AG10803 (cell line): ENCODE results near the gene TSKS.

Experiments used
- DNase-seq: peaks from one replicate; pipeline ENCODE4 v3.0.0; 2010; ENCODE audit warnings: low read depth
- H3K4me3 ChIP-seq: 2 replicates; pipeline ENCODE4 v1.5.1; 2011; ENCODE audit warnings: mild to moderate bottlenecking, low read length, control low read depth
- TF ChIP-seq, protein P1 (sequence below): conservative IDR thresholded peaks from 2 replicates; pipeline ENCODE4 v1.5.1; 2011; ENCODE audit warnings: mild to moderate bottlenecking, low read length, control low read depth, inconsistent platforms

The TSKS gene

DNA sequence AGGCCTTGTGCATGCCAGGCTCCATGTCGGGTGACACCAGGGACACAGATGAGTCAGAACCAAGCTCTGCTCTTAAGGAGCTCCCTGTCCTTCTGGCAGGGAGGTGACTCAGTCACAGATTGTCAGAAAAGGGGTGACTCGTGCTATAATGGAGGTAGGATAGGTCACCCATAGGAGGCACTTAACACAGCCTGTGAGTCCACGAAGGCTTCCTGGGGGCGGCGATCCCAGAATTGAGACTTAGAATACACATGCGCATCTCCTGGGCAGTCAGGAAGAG is 30.4 kb upstream of the TSKS start:
- no peak overlapping the region for H3K4me3 ChIP-seq
- TF ChIP-seq, protein P1, sequence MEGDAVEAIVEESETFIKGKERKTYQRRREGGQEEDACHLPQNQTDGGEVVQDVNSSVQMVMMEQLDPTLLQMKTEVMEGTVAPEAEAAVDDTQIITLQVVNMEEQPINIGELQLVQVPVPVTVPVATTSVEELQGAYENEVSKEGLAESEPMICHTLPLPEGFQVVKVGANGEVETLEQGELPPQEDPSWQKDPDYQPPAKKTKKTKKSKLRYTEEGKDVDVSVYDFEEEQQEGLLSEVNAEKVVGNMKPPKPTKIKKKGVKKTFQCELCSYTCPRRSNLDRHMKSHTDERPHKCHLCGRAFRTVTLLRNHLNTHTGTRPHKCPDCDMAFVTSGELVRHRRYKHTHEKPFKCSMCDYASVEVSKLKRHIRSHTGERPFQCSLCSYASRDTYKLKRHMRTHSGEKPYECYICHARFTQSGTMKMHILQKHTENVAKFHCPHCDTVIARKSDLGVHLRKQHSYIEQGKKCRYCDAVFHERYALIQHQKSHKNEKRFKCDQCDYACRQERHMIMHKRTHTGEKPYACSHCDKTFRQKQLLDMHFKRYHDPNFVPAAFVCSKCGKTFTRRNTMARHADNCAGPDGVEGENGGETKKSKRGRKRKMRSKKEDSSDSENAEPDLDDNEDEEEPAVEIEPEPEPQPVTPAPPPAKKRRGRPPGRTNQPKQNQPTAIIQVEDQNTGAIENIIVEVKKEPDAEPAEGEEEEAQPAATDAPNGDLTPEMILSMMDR, result no peak
- peak; percentile 12 for DNase-seq

DNA sequence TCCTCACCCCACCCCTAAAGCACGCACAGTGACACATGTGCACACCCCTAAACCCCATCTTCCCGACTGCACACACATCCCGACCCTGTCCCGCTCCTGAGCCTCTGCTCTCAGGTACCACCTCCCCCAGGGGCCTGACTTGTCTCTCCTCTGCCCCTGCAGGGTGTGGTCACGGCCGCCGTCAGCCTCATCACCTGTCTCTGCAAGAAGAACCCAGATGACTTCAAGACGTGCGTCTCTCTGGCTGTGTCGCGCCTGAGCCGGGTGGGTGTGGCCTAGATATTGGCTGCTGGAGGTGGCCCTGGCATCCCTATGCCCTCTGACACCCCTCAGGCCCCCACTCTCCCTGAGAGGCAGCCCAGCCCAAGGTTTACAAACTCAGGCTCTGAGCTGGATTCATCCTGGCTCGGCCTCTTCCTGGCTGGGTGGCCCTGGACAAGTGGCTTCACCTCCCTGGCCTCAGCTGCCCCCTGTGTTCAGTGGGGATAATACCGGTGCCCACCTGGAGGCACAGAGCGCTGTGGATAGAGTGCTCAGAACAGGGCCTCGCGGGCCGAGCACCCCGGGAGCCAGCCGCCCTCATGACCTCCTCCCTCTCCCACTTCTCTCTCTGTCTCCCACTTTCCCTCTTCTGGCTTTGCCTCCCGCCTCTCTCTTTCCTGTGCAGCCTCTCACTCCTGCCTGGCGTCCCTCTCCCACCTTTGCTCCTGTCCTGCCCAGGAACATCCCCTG is 29.9 kb upstream of the TSKS start:
- H3K4me3 ChIP-seq, result no peak overlapping the region
- DNase-seq, result no peak
- TF ChIP-seq, protein P1, result no peak

DNA sequence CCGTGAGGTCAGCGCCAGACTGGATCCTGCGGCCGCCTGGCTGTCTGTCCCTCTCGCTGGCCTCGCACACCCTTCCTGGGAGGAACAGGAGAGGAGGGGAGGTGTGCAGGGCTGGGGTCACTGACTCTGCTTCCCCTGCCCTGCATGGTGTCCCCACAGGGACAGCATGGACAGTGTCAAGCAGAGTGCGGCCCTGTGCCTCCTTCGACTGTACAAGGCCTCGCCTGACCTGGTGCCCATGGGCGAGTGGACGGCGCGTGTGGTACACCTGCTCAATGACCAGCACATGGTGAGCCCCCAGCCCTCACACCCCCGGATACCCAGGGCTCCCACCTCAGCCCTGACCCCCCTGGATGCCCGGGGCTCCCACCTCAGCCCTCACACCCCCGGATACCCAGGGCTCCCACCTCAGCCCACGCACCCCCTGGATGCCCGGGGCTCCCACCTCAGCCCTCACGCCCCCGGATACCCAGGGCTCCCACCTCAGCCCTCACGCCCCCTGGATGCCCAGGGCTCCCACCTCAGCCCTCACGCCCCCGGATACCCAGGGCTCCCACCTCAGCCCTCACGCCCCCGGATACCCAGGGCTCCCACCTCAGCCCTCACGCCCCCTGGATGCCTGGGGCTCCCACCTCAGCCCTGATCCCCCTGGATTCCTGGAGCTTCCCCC is 28.8 kb upstream of the TSKS start:
- no peak for DNase-seq
- TF ChIP-seq, protein P1, result no peak
- no peak overlapping the region for H3K4me3 ChIP-seq

- peak; percentile 25 for DNase-seq
- H3K4me3 ChIP-seq, result no peak overlapping the region
- TF ChIP-seq, protein P1, result no peak
Measured at GRCh38 chr19:49790866-49791265, 27.8 kb upstream of the TSKS start.

- TF ChIP-seq, protein P1, result no peak
- no peak overlapping the region for H3K4me3 ChIP-seq
- no peak for DNase-seq
Measured at GRCh38 chr19:49788857-49789256, 25.8 kb upstream of the TSKS start.

- no peak for DNase-seq
- TF ChIP-seq, protein P1, result no peak
- H3K4me3 ChIP-seq, result no peak overlapping the region
Measured at GRCh38 chr19:49787746-49788145, 24.6 kb upstream of the TSKS start.

- TF ChIP-seq, protein P1, result no peak
- H3K4me3 ChIP-seq, result no peak overlapping the region
- DNase-seq, result peak; percentile 60
Measured at GRCh38 chr19:49786376-49786820, 23.3 kb upstream of the TSKS start.
